Right lobe of liver (tissue), 4 donors: Measurements from ENCODE around the gene CATSPERD.

Source experiments
- CTCF ChIP-seq, 4 donors: fragments of 200-600 bp in 3 of 4; fragments of 450-650 bp in 1 of 4; IDR thresholded peaks; one replicate each; pipeline versions ENCODE4 v1.5.1 to v1.8.0; 2016 to 2022; ENCODE audit warnings: antibody characterized with exemption in 4 of 4, mild to moderate bottlenecking in 2 of 4
- POLR2A ChIP-seq: fragments of 450-650 bp; IDR thresholded peaks from one replicate; pipeline ENCODE4 v1.6.1; 2017; ENCODE audit warnings: antibody characterized with exemption, mild to moderate bottlenecking
- donor health status: DM: no; HTN: no; CAD: no.
- donor health status: DM: no; HTN: no; CAD: no.
- donor health status: DM: no; HTN: yes; CAD: no.

- TF ChIP-seq CTCF (IDR thresholded peaks at IDR 0.05) (no peak), POLR2A (no peak)
These were observed 21.6 kb upstream of the CATSPERD start for GRCh38 chr19:5698635-5699422.
